ENCODE results near the gene CHIA.

The CHIA gene

GRCh38 chr1:111290630-111291029, at the start of gene CHIA:
CHIA (plus strand) TSS chr1:111290851; CDS start chr1:111310468, 19,617 bp downstream.
- DNase-seq, result peak; percentile 96

GRCh38 chr1:111241797-111242196, 48.9 kb upstream of the CHIA start:
- DNase-seq, result no peak

GRCh38 chr1:111242805-111243523, 47.7 kb upstream of the CHIA start:
- DNase-seq, result no peak

GRCh38 chr1:111247125-111247838, 43.4 kb upstream of the CHIA start:
- DNase-seq, result no peak

GRCh38 chr1:111249960-111250359, 40.7 kb upstream of the CHIA start:
- DNase-seq, result no peak

GRCh38 chr1:111251570-111251969, 39.1 kb upstream of the CHIA start:
- DNase-seq, result no peak

GRCh38 chr1:111252786-111253185, 37.9 kb upstream of the CHIA start:
- no peak for DNase-seq

- no peak for DNase-seq
Measured at GRCh38 chr1:111253876-111254275, 36.8 kb upstream of the CHIA start.

- no peak for DNase-seq
Measured at GRCh38 chr1:111256988-111257658, 33.5 kb upstream of the CHIA start.

- no peak for DNase-seq
Measured at GRCh38 chr1:111267801-111268508, 22.7 kb upstream of the CHIA start.

- DNase-seq, result no peak
Measured at GRCh38 chr1:111269825-111270406, 20.7 kb upstream of the CHIA start.

- DNase-seq, result no peak
Measured at GRCh38 chr1:111270771-111271463, 19.7 kb upstream of the CHIA start.

GRCh38 chr1:111271464-111271801, 19.2 kb upstream of the CHIA start:
- DNase-seq, result no peak

- DNase-seq, result no peak
Measured at GRCh38 chr1:111272081-111272480, 18.6 kb upstream of the CHIA start.

- DNase-seq, result no peak
Measured at GRCh38 chr1:111274653-111275052, 16.0 kb upstream of the CHIA start.

- no peak for DNase-seq
Measured at GRCh38 chr1:111275079-111275478, 15.6 kb upstream of the CHIA start.

GRCh38 chr1:111275780-111276433, 14.7 kb upstream of the CHIA start:
- DNase-seq, result peak; percentile 22

- DNase-seq, result no peak
Measured at GRCh38 chr1:111279144-111279543, 11.5 kb upstream of the CHIA start.

- DNase-seq, result no peak
Measured at GRCh38 chr1:111280267-111280666, 10.4 kb upstream of the CHIA start.

- DNase-seq, result no peak
Measured at GRCh38 chr1:111281411-111281810, 9.2 kb upstream of the CHIA start.

- DNase-seq, result no peak
Measured at GRCh38 chr1:111283838-111284237, 6.8 kb upstream of the CHIA start.

GRCh38 chr1:111285879-111286278, 4.8 kb upstream of the CHIA start:
- no peak for DNase-seq

All from NCI-H2171 treated with DMSO at 0.1 percent for 48 hours (cell line).